ENCODE measurements around the gene EML6. TPM values are rescaled to one million over a fixed set of nuclear protein-coding genes. Genes with fewer than 3 reads are reported as not detected.

EML6 gene
- total and polyA plus RNA-seq, 2 of the 8 experiments (the other 6 are each of a cell fraction or from before 2014, with no cell fraction given) = 1.2 to 1.6 TPM

- no peak for DNase-seq (ENCODE audit: low read depth in 1 of 2, low spot score in 2 of 2)
- Histone ChIP-seq H2BK20ac (ENCODE audit: low read length) (no peak overlapping the region), H3K4me1 (replicated peaks in 1 of 4; ENCODE audit: control insufficient read depth in 3 of 4, insufficient read depth in 4 of 4, low read length in 3 of 4) (peaks cover 0 to 6% (median 2%) of the 10 kb centered on the region in 4 experiments; a peak in 2 of 7 replicates), H4K8ac (ENCODE audit: extremely low read depth, insufficient read depth, low read length) (no peak overlapping the region), H3K27ac (ENCODE audit: low read depth, low read length) (no peak overlapping the region), H3K14ac (ENCODE audit: insufficient read length) (no peak overlapping the region), H2AK5ac (ENCODE audit: low read depth, low read length) (no peak overlapping the region), H3K23ac (ENCODE audit: insufficient read length) (no peak overlapping the region), H4K5ac (ENCODE audit: insufficient read length, low read depth, low read length) (no peak overlapping the region), H3K9ac (replicated peaks in 1 of 4; ENCODE audit: extremely low read depth in 1 of 4, low read depth in 3 of 4, low read length in 3 of 4) (no peak overlapping the region), H2BK120ac (replicated peaks; ENCODE audit: low read depth, low read length) (no peak overlapping the region), H2BK12ac (ENCODE audit: low read depth, low read length) (no peak overlapping the region), H3K4me3 (ENCODE audit: extremely low read depth in 1 of 4, insufficient read depth in 2 of 4, low read depth in 3 of 4, low read length in 4 of 4) (no peak overlapping the region), H2AFZ (ENCODE audit: low read length) (no peak overlapping the region), H4K20me1 (replicated peaks in 1 of 2; ENCODE audit: control insufficient read depth in 1 of 2, insufficient read depth in 2 of 2, low read length in 2 of 2) (no peaks in the 10 kb centered on the region), H3K4ac (replicated peaks; ENCODE audit: insufficient read length, low read depth, low read length) (no peak overlapping the region), H3K56ac (replicated peaks; ENCODE audit: insufficient read length, low read depth, low read length) (no peak overlapping the region), H3K23me2 (ENCODE audit: low read depth, low read length) (peaks cover 1% of the 10 kb centered on the region; the same call in 1 of the 2 replicates), H2BK15ac (ENCODE audit: low read length) (no peak overlapping the region), H2BK5ac (ENCODE audit: low read depth, low read length) (no peak overlapping the region), H3K9me3 (ENCODE audit: insufficient read depth in 2 of 2, low read depth in 1 of 2, low read length in 1 of 2) (no peaks in the 10 kb centered on the region), H3K79me2 (ENCODE audit: control insufficient read depth in 1 of 2, insufficient read depth in 2 of 2, low read length in 2 of 2) (no peaks in the 10 kb centered on the region), H3K36me3 (ENCODE audit: control insufficient read depth in 2 of 4, insufficient read depth in 4 of 4, low read length in 3 of 4) (no peaks in the 10 kb centered on the region), H3K18ac (ENCODE audit: extremely low read depth, low read length) (no peak overlapping the region), H4K91ac (replicated peaks; ENCODE audit: insufficient read length, low read length) (no peak overlapping the region), H3K79me1 (ENCODE audit: low read depth, low read length) (no peaks in the 10 kb centered on the region), H3K4me2 (ENCODE audit: insufficient read depth in 1 of 2, low read depth in 2 of 2, low read length in 2 of 2) (no peak overlapping the region), H3K27me3 (replicated peaks in 1 of 4; ENCODE audit: control insufficient read depth in 3 of 4, extremely low read depth in 1 of 4, insufficient read depth in 3 of 4, low read length in 3 of 4) (no peaks in the 10 kb centered on the region)
- 80% methylated on average over 2 of the region's 2 CpGs; no CpG with 5 or more reads in 1 of the 2 experiments for WGBS, 2 experiments (ENCODE audit: extremely low coverage in 1 of 2, insufficient coverage in 1 of 2, insufficient read length in 1 of 2, insufficient replicate concordance in 2 of 2, low coverage in 1 of 2, low lambda C conversion rate in 2 of 2, missing lambda C conversion rate in 1 of 2)
- POLR2A ChIA-PET (ENCODE audit: partially characterized antibody) = no interaction called here
- no peak for FAIRE-seq
- CTCF ChIA-PET (ENCODE audit: partially characterized antibody) = interaction anchor here (0.6 to 1.7 kb wide), 5 partner anchors 14 to 845 kb away, joined by 3 to 7 read pairs (median 4); no protein-coding TSS in a partner anchor
- TF ChIP-seq SP2 (IDR thresholded peaks at IDR 0.05; ENCODE audit: low read length) (no peak), BRCA1 (IDR thresholded peaks at IDR 0.05; ENCODE audit: low read depth, low read length) (no peak), TBP (IDR thresholded peaks at IDR 0.05; ENCODE audit: low read depth, low read length) (no peak), TAF1 (IDR thresholded peaks at IDR 0.05; ENCODE audit: low read depth, low read length) (no peak), POLR2A (IDR thresholded peaks at IDR 0.05; ENCODE audit: control extremely low read depth in 1 of 2, low read depth in 2 of 2, low read length in 2 of 2) (no peak), SIRT6 (IDR thresholded peaks at IDR 0.05; ENCODE audit: low read length) (no peak), HDAC2 (IDR thresholded peaks at IDR 0.05; ENCODE audit: borderline replicate concordance in 1 of 2, low read depth in 2 of 2, low read length in 2 of 2) (no peak), TCF12 (IDR thresholded peaks at IDR 0.05; ENCODE audit: low read depth, low read length) (no peak), E2F6 (IDR thresholded peaks at IDR 0.05) (no peak), FOSL1 (IDR thresholded peaks at IDR 0.05; ENCODE audit: insufficient read depth, low read depth, low read length) (no peak), RNF2 (IDR thresholded peaks at IDR 0.05; ENCODE audit: borderline replicate concordance, low read depth, low read length, missing control alignments, poor library complexity, severe bottlenecking) (no peak), JUND (IDR thresholded peaks at IDR 0.05; ENCODE audit: low read length) (no peak)
These were observed 16.9 kb downstream of the EML6 start for GRCh38 chr2:54740333-54740732.
